Stimulated activated naive B cell treated with anti-CD40 and anti-IgM and Interleukin-4, amounts not matched to agents 10 μg/mL and 1 μg/mL and 100 μg/mL, for 72 hours (primary cell): ENCODE data around the gene CEP19.
"Not testable (repeated sequence)": the region's sequence is repeated elsewhere in the genome, so short reads cannot be mapped to it uniquely, and the experiment has no call there.

Experiments used
- ATAC-seq, 2 donors: fragments of 150-1000 bp; cut with Tn5 transposase; replicated peaks; 2 replicates each; pipeline ENCODE4 v1.10.0; 2021; ENCODE audit warnings: moderate library complexity in 1 of 2
- DNase-seq: peaks from one replicate; pipeline ENCODE4 v3.0.0; 2021
- H3K27ac Mint-ChIP-seq: one replicate; pipeline ENCODE4 v1.8.0; 2022; ENCODE audit warnings: mild to moderate bottlenecking, mixed read lengths
- H3K27me3 Mint-ChIP-seq, 2 donors: one replicate each; pipeline ENCODE4 v1.8.0; 2022; ENCODE audit warnings: mixed read lengths in 2 of 2
- H3K36me3 Mint-ChIP-seq, 2 donors: one replicate each; pipeline ENCODE4 v1.8.0; 2022; ENCODE audit warnings: mixed read lengths in 2 of 2, mild to moderate bottlenecking in 1 of 2
- H3K4me1 Mint-ChIP-seq, 2 donors: one replicate each; pipeline ENCODE4 v1.8.0; 2022; ENCODE audit warnings: mixed read lengths in 2 of 2, mild to moderate bottlenecking in 1 of 2
- H3K4me3 Mint-ChIP-seq, 2 donors: one replicate each; pipeline ENCODE4 v1.8.0; 2022; ENCODE audit warnings: mild to moderate bottlenecking in 2 of 2, mixed read lengths in 2 of 2, moderate library complexity in 1 of 2
- H3K9me3 Mint-ChIP-seq, 2 donors: one replicate each; pipeline ENCODE4 v1.8.0; 2022; ENCODE audit warnings: mixed read lengths in 2 of 2, mild to moderate bottlenecking in 1 of 2

The CEP19 gene

GRCh38 chr3:196736670-196737374, 24.8 kb upstream of the CEP19 start:
- no peak for DNase-seq
- Mint-ChIP-seq H3K4me3 (no peak overlapping the region), H3K36me3 (peaks cover 20 to 35% of the 10 kb centered on the region in 2 donors), H3K4me1 (peaks cover 11 to 19% of the 10 kb centered on the region in 2 donors), H3K9me3 (peaks cover 0 to 3% of the 10 kb centered on the region in 2 donors), H3K27ac (no peak overlapping the region), H3K27me3 (no peaks in the 10 kb centered on the region)
- ATAC-seq = no peak

DNA sequence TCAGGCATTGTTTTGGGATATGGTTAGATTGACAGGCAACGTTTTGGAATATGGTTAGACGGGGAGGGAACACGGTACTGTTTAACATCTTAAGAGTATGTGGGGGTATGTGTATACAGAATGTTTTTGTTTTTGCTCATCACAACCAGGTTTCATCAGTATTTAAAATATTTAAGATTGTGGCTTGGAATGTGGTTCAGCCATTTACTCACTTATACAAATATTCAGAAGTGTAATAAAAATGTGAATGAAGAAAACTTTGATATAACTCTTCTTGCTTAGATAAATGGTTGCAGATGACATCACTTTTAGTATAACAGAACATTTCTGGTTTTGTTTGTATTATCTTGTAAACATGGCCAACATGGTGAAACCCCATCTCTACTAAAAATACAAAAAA, 23.7 kb upstream of the CEP19 start:
- ATAC-seq (no peak), DNase-seq (no peak)
- Mint-ChIP-seq H3K4me3 (no peak overlapping the region), H3K9me3 (peaks cover 0 to 3% of the 10 kb centered on the region in 2 donors), H3K36me3 (peaks cover 26 to 31% of the 10 kb centered on the region in 2 donors), H3K4me1 (peaks cover 4 to 9% of the 10 kb centered on the region in 2 donors), H3K27ac (no peak overlapping the region), H3K27me3 (no peaks in the 10 kb centered on the region)

DNA sequence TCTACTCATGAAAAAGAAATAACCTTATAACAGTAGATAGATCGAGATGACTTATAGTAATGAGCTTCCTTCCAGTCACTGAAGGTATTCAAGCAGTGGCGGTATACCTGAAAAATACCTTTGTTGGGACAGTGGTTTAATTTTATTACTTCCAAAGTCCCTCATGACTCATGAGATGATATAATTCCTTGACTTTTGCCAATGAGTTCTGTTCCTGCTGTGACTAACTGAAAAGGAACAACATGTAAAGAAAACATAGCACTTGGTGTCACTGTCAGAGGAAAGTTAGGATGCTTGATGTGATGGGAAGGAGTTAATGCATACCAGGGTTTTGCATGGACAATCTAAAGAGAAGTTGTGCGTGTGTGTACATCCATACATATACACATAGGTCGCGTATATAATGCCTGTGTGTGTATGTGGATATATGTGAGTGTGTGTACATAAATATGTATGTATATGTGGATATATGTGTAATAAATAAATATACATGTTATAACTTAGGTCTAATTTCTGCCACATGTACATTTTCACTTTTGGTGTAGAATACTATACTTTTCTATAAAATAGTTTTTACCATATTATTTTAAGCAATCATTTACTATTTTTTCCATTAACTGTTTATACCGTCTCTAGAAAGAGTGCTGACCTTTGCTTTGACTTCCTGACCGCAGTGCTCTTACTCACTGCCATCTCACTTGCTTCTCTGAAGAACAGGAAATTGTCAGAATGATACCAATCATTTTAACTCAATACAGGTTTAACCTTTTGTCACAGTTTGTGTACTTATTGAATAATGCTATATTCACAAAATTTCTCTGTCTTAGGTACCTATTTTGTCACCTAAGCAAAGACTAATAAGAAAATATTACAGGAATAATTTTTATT, 15.0 kb upstream of the CEP19 start:
- Mint-ChIP-seq H3K4me3 (no peak overlapping the region), H3K27ac (no peak overlapping the region), H3K27me3 (no peaks in the 10 kb centered on the region), H3K9me3 (no peaks in the 10 kb centered on the region), H3K36me3 (peaks cover 35% of the 10 kb centered on the region in 2 donors), H3K4me1 (peaks cover 2 to 4% of the 10 kb centered on the region in 2 donors)
- DNase-seq (no peak), ATAC-seq (peak; percentile 57 to 66)

- DNase-seq = no peak
- Mint-ChIP-seq H3K9me3 (peaks cover 3 to 6% of the 10 kb centered on the region in 2 donors), H3K27ac (no peak overlapping the region), H3K4me1 (peaks cover 0 to 20% of the 10 kb centered on the region in 2 donors), H3K27me3 (no peaks in the 10 kb centered on the region), H3K4me3 (no peak overlapping the region), H3K36me3 (peaks cover 32 to 39% of the 10 kb centered on the region in 2 donors)
- ATAC-seq = no peak
Observed at GRCh38 chr3:196721097-196721496, 9.0 kb upstream of the CEP19 start.

- H3K27ac Mint-ChIP-seq = peak overlapping the region; percentile 25
- peaks cover 8 to 29% of the 10 kb centered on the region in 2 donors for H3K4me1 Mint-ChIP-seq
- peaks cover 22 to 23% of the 10 kb centered on the region in 2 donors for H3K36me3 Mint-ChIP-seq
- not testable (repeated sequence) for H3K27me3 Mint-ChIP-seq, H3K9me3 Mint-ChIP-seq, H3K4me3 Mint-ChIP-seq, DNase-seq
- ATAC-seq = peak; percentile 66 to 74
Observed at GRCh38 chr3:196717162-196717561, 5.1 kb upstream of the CEP19 start.

- DNase-seq (no peak), ATAC-seq (peak; percentile 52 to 54)
- H3K4me3 Mint-ChIP-seq = peak overlapping the region; percentile 83 to 90
- peaks cover 2% of the 10 kb centered on the region in 2 donors for H3K36me3 Mint-ChIP-seq
- peaks cover 15 to 32% of the 10 kb centered on the region in 2 donors for H3K4me1 Mint-ChIP-seq
- H3K27me3 Mint-ChIP-seq = no peaks in the 10 kb centered on the region
- H3K27ac Mint-ChIP-seq = peak overlapping the region; percentile 93
- no peaks in the 10 kb centered on the region for H3K9me3 Mint-ChIP-seq
Observed at GRCh38 chr3:196712514-196713413, 714 bp upstream of the CEP19 start.

DNA sequence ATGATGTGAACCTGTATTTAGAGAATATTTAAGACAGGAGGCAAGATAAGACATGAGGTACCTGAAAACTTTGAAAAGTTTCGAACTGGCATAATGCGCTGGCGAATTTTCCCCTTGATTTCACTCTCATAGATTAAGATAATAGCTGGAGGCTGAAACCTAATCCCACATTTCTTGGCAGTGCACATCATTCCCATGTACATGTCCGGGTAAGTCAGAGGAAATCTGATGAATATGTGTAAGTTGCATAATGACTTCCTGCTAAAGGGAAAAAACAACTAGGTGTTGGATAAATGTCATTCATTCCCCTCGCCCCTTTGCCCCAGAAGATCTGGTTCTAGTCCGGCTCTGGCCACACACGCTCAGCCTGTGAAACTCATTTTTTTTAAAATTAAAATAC, 3.6 kb downstream of the CEP19 start:
- no peak overlapping the region for H3K4me3 Mint-ChIP-seq
- H3K9me3 Mint-ChIP-seq = no peaks in the 10 kb centered on the region
- H3K27ac Mint-ChIP-seq = no peak overlapping the region
- no peaks in the 10 kb centered on the region for H3K27me3 Mint-ChIP-seq
- peaks cover 7 to 9% of the 10 kb centered on the region in 2 donors for H3K36me3 Mint-ChIP-seq
- peaks cover 14 to 21% of the 10 kb centered on the region in 2 donors for H3K4me1 Mint-ChIP-seq
- no peak for ATAC-seq
- no peak for DNase-seq

GRCh38 chr3:196707566-196707965, 4.5 kb downstream of the CEP19 start:
- Mint-ChIP-seq H3K27ac (no peak overlapping the region), H3K27me3 (no peaks in the 10 kb centered on the region), H3K4me3 (no peak overlapping the region), H3K4me1 (peaks cover 7 to 14% of the 10 kb centered on the region in 2 donors), H3K9me3 (no peaks in the 10 kb centered on the region), H3K36me3 (peaks cover 9 to 12% of the 10 kb centered on the region in 2 donors)
- DNase-seq (no peak), ATAC-seq (no peak)

- no peaks in the 10 kb centered on the region for H3K9me3 Mint-ChIP-seq
- H3K4me1 Mint-ChIP-seq = peaks cover 6 to 12% of the 10 kb centered on the region in 2 donors
- no peaks in the 10 kb centered on the region for H3K27me3 Mint-ChIP-seq
- H3K4me3 Mint-ChIP-seq = no peak overlapping the region
- DNase-seq (no peak), ATAC-seq (no peak)
- H3K27ac Mint-ChIP-seq = no peak overlapping the region
- H3K36me3 Mint-ChIP-seq = peaks cover 9 to 12% of the 10 kb centered on the region in 2 donors
Observed at GRCh38 chr3:196706731-196707130, 5.3 kb downstream of the CEP19 start.

GRCh38 chr3:196706327-196706726, 5.7 kb downstream of the CEP19 start:
- no peak for DNase-seq
- H3K4me1 Mint-ChIP-seq = peaks cover 2 to 8% of the 10 kb centered on the region in 2 donors
- H3K9me3 Mint-ChIP-seq = no peaks in the 10 kb centered on the region
- no peak overlapping the region for H3K4me3 Mint-ChIP-seq
- no peak for ATAC-seq
- H3K27me3 Mint-ChIP-seq = no peaks in the 10 kb centered on the region
- H3K36me3 Mint-ChIP-seq = peaks cover 9 to 12% of the 10 kb centered on the region in 2 donors
- no peak overlapping the region for H3K27ac Mint-ChIP-seq

GRCh38 chr3:196700801-196701200, 11.2 kb downstream of the CEP19 start:
- no peak overlapping the region for H3K27ac Mint-ChIP-seq
- peaks cover 6 to 14% of the 10 kb centered on the region in 2 donors for H3K36me3 Mint-ChIP-seq
- DNase-seq (no peak), ATAC-seq (no peak)
- H3K9me3 Mint-ChIP-seq = peaks cover 0 to 2% of the 10 kb centered on the region in 2 donors
- no peaks in the 10 kb centered on the region for H3K27me3 Mint-ChIP-seq
- H3K4me3 Mint-ChIP-seq = no peak overlapping the region
- peaks cover 7 to 14% of the 10 kb centered on the region in 2 donors for H3K4me1 Mint-ChIP-seq

DNA sequence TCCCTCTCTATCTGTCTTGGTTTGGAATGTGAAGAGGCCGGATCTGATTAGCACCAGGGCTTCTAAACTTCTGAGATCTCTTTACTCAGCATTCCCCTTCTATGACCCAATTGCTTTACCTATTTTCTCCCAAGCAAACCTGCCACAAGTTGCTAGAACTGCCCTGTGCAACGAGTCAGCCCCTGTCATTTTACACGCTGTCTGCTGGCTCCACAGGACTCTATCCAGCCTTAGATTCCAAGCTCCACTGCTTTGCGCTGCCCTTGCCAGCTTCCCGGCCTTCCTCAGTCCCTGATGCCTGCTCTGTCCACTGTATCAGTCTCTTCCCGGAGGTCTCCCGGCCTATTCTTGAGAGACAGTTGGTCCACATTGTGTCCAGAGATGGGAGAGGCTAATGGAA, 12.3 kb downstream of the CEP19 start:
- Mint-ChIP-seq H3K9me3 (peaks cover 0 to 3% of the 10 kb centered on the region in 2 donors), H3K4me1 (peaks cover 13 to 20% of the 10 kb centered on the region in 2 donors), H3K27me3 (no peaks in the 10 kb centered on the region), H3K36me3 (peaks cover 7 to 24% of the 10 kb centered on the region in 2 donors), H3K27ac (no peak overlapping the region), H3K4me3 (no peak overlapping the region)
- DNase-seq (no peak), ATAC-seq (no peak)

- Mint-ChIP-seq H3K36me3 (peaks cover 5 to 21% of the 10 kb centered on the region in 2 donors), H3K4me1 (peaks cover 13 to 20% of the 10 kb centered on the region in 2 donors), H3K9me3 (peaks cover 0 to 3% of the 10 kb centered on the region in 2 donors), H3K27me3 (no peaks in the 10 kb centered on the region), H3K4me3 (no peak overlapping the region), H3K27ac (no peak overlapping the region)
- peak; percentile 80 for ATAC-seq
- DNase-seq = no peak
Observed at GRCh38 chr3:196697270-196697669, 14.8 kb downstream of the CEP19 start.

DNA sequence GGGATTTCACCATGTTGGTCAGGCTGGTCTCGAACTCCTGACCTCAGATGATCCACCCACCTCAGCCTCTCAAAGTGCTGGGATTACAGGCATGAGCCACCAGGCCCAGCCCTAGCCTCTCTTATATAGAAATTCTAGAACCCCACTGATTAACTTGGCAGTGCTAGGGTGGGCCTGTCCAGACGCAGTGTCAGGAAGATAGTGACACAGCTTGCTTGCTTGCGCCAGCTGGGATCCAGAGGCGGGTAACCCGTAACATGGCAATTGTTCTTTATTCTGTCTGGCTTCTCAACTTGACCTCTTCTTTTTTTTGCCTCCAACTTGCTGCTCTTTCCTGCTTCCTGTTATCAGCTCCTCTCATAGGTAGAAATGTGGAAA, 16.2 kb downstream of the CEP19 start:
- ATAC-seq (peak in 1 of 2 donors; percentile 9), DNase-seq (no peak)
- peak overlapping the region; percentile 96 for H3K27ac Mint-ChIP-seq
- H3K27me3 Mint-ChIP-seq = no peaks in the 10 kb centered on the region
- peaks cover 13 to 20% of the 10 kb centered on the region in 2 donors for H3K4me1 Mint-ChIP-seq
- peaks cover 5 to 21% of the 10 kb centered on the region in 2 donors for H3K36me3 Mint-ChIP-seq
- H3K9me3 Mint-ChIP-seq = peaks cover 0 to 3% of the 10 kb centered on the region in 2 donors
- H3K4me3 Mint-ChIP-seq = peak overlapping the region; percentile 11 to 49
